ENCODE measurements around the gene FBXO5.
A peak's percentile ranks its signal among the peaks of the same experiment; 100 is the strongest.

Gene FBXO5

DNA sequence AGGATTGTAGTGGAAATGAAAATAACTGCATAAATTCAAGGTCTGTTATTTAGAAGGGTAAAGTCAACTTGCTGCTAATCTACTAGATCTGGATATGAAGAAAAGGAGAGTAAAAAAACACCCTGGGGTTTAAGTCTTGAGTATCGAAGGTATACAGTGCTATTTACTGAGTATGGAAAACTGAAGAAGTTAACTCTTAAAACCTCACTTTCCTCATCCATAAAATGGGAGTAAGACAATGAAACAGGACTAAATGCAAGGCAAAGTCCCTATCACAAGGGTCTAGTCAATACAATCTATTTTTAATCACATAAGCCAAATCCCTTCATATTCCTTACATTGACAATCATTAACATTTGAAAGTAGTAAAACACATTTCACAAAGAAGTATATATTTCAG, 2.2 kb downstream of the FBXO5 start:
- no peak for DNase-seq (ENCODE audit: low read depth)
- peak overlapping the region; percentile 93 for H3K4me3 ChIP-seq (ENCODE audit: low read depth, low read length)
- TF ChIP-seq, protein P1, sequence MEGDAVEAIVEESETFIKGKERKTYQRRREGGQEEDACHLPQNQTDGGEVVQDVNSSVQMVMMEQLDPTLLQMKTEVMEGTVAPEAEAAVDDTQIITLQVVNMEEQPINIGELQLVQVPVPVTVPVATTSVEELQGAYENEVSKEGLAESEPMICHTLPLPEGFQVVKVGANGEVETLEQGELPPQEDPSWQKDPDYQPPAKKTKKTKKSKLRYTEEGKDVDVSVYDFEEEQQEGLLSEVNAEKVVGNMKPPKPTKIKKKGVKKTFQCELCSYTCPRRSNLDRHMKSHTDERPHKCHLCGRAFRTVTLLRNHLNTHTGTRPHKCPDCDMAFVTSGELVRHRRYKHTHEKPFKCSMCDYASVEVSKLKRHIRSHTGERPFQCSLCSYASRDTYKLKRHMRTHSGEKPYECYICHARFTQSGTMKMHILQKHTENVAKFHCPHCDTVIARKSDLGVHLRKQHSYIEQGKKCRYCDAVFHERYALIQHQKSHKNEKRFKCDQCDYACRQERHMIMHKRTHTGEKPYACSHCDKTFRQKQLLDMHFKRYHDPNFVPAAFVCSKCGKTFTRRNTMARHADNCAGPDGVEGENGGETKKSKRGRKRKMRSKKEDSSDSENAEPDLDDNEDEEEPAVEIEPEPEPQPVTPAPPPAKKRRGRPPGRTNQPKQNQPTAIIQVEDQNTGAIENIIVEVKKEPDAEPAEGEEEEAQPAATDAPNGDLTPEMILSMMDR (IDR thresholded peaks at IDR 0.05; ENCODE audit: low read depth, low read length, missing control alignments), result no peak

DNA sequence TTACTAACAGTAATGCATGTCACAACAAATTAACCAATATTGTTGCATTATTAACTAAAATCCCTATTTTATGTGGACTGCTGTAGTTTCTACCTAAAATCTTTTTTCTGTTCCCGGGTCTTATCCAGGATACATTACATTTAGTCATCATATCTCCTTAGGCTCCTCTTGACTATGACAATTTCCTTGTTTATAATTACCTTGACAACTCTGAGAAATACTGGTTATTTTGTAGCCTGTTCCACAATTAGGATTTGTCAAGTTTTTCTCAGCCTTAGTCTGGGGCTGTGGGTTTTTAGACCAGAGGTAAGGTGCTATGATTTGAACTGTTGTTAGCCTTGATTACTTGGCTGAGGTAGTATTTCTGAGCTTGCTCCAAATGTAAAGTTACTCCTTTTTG, 3.7 kb downstream of the FBXO5 start:
- DNase-seq (ENCODE audit: low read depth), result no peak
- no peak overlapping the region for H3K4me3 ChIP-seq (ENCODE audit: low read depth, low read length)
- TF ChIP-seq, protein P1 (IDR thresholded peaks at IDR 0.05; ENCODE audit: low read depth, low read length, missing control alignments), result no peak

DNA sequence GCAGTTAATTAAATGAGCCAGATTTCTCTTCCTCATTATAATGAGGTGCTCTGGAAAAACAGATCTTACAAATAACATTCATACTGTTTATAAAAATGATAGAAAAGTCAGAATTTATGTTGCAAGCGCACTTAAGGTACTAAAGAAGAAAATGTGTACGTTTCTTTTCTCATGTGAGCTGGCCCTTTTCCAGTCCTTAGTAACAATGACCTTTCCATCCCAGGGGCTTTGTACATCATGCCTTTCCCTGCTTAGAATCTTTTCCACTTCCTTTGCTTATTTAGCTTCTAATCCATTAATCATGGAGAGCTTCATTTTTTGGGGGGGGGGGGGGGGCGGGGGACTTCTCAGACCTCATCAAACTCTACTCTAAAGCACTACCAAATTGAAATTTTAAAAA, 4.8 kb downstream of the FBXO5 start:
- TF ChIP-seq, protein P1 (IDR thresholded peaks at IDR 0.05; ENCODE audit: low read depth, low read length, missing control alignments), result no peak
- no peak overlapping the region for H3K4me3 ChIP-seq (ENCODE audit: low read depth, low read length)
- DNase-seq (ENCODE audit: low read depth), result no peak

DNA sequence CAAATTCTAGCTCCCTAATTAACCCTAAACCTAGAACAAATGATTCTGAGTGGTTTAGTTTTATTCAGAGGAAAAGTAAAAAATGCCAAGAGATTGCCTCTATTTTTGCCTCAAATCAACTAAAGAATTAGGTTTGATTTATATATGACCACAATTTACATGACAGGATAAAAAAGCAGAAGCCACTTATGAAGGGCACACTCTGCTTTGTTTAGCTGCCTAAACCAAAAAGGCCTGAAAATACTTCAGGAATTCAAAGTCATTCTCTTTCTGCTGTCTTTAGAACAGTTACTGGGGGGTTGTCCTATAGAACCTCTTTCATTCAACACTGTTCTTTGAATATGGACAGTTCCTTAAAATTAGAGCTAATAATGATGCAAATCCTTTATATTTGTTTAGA, 5.3 kb downstream of the FBXO5 start:
- no peak overlapping the region for H3K4me3 ChIP-seq (ENCODE audit: low read depth, low read length)
- DNase-seq (ENCODE audit: low read depth), result no peak
- TF ChIP-seq, protein P1 (IDR thresholded peaks at IDR 0.05; ENCODE audit: low read depth, low read length, missing control alignments), result no peak

DNA sequence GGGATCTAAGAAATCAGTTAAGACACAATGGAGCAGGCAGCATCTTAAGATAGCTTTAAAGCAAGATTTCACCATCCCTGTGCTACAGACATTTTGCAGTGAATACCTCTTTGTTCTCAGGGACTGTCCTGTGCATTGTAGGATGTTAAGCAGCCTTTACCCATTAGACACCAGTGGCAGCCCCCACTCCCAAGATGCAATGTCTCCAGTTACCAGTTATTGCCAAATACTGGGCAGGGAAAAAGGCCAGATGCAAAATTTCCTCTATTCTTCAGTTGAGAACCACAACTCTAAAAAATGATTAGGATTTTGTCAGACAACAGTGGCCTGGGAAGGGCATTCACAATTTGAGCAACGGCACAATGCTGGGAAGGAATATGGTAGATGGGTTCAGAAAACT, 6.1 kb downstream of the FBXO5 start:
- no peak for DNase-seq (ENCODE audit: low read depth)
- TF ChIP-seq, protein P1 (IDR thresholded peaks at IDR 0.05; ENCODE audit: low read depth, low read length, missing control alignments), result no peak
- H3K4me3 ChIP-seq (ENCODE audit: low read depth, low read length), result no peak overlapping the region

DNA sequence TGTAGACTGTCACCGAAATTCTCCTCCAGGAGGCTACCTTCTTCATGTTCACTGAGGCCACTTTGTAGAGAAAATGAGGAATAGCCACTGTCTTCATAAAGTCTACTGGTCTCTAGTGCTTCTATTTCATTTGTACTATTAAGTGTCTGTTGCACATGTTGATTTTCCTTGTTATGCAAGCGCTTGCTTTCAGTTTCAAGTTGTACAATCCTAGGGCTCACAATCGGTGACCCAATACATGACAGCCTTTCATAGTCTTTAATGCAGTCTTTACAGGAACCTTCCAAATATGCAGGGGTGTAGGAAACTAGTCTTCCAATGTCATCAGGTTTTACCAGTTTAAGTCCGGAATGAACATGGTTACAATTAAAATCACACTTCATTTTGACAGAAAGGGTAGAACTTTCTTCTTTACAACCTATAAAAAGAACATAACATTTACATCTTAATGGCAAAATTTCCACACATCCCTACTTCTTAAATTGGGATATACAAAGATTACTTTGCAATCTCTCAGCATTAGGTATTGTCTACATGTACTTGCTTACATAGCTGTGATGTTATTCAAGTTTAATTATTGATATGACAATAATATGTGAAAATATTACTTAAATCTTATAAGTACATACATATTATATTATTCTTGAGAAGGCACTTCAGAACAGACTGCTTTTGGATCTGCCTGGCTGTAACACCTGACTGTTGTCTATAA, 7.5 kb downstream of the FBXO5 start:
- H3K4me3 ChIP-seq (ENCODE audit: low read depth, low read length), result no peak overlapping the region
- TF ChIP-seq, protein P1 (IDR thresholded peaks at IDR 0.05; ENCODE audit: low read depth, low read length, missing control alignments), result no peak
- DNase-seq (ENCODE audit: low read depth), result no peak

DNA sequence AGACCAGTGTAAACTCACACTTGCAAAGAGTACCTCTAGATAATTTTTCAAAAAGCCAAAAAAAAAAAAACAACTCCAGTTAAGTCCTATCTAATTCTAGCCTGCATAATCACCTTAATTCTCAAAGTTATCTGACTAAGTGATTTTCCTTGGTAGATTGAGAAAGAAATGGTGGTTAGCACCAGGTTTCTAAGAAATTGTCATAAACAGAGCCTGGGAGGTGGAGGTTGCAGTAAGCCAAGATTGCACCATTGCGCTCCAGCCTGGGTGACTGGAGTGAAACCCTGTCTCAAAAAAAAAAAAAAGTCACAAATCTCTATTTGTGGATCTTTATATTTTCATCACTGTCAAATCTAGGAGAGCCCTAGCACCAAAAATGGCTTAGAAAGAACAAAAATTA, 8.9 kb downstream of the FBXO5 start:
- DNase-seq (ENCODE audit: low read depth), result no peak
- TF ChIP-seq, protein P1 (IDR thresholded peaks at IDR 0.05; ENCODE audit: low read depth, low read length, missing control alignments), result no peak
- H3K4me3 ChIP-seq (ENCODE audit: low read depth, low read length), result no peak overlapping the region
